ENCODE results near the gene TMEM184A.
"Not testable (repeated sequence)": the region's sequence is repeated elsewhere in the genome, so short reads cannot be mapped to it uniquely, and the experiment has no call there.

Gene TMEM184A

GRCh38 chr7:1523208-1523607 lies 32.8 kb downstream of the TMEM184A start:
- no peak for DNase-seq (ENCODE audit: low read depth)

GRCh38 chr7:1521456-1521855 lies 34.5 kb downstream of the TMEM184A start:
- DNase-seq (ENCODE audit: low read depth) = no peak

GRCh38 chr7:1520539-1521234 lies 35.3 kb downstream of the TMEM184A start:
- DNase-seq (ENCODE audit: low read depth) = peak; percentile 94

- DNase-seq (ENCODE audit: low read depth) = not testable (repeated sequence)
These were observed 36.6 kb downstream of the TMEM184A start for GRCh38 chr7:1519322-1519922.

- DNase-seq (ENCODE audit: low read depth) = no peak
These were observed 39.3 kb downstream of the TMEM184A start for GRCh38 chr7:1516586-1517251.

- not testable (repeated sequence) for DNase-seq (ENCODE audit: low read depth)
These were observed 40.5 kb downstream of the TMEM184A start for GRCh38 chr7:1515509-1515967.

- DNase-seq (ENCODE audit: low read depth) = no peak
These were observed 41.0 kb downstream of the TMEM184A start for GRCh38 chr7:1514995-1515401.

GRCh38 chr7:1514407-1514806 lies 41.6 kb downstream of the TMEM184A start:
- DNase-seq (ENCODE audit: low read depth) = no peak

GRCh38 chr7:1513657-1514095 lies 42.3 kb downstream of the TMEM184A start:
- DNase-seq (ENCODE audit: low read depth) = no peak

- peak; percentile 85 for DNase-seq (ENCODE audit: low read depth)
These were observed 43.0 kb downstream of the TMEM184A start for GRCh38 chr7:1512781-1513656.

- no peak for DNase-seq (ENCODE audit: low read depth)
These were observed 44.3 kb downstream of the TMEM184A start for GRCh38 chr7:1511444-1512422.

GRCh38 chr7:1510780-1511154 lies 45.2 kb downstream of the TMEM184A start:
- DNase-seq (ENCODE audit: low read depth) = no peak

GRCh38 chr7:1509226-1509625 lies 46.8 kb downstream of the TMEM184A start:
- DNase-seq (ENCODE audit: low read depth) = no peak

GRCh38 chr7:1508277-1508758 lies 47.7 kb downstream of the TMEM184A start:
- no peak for DNase-seq (ENCODE audit: low read depth)

- DNase-seq (ENCODE audit: low read depth) = no peak
These were observed 50.1 kb downstream of the TMEM184A start for GRCh38 chr7:1505731-1506550.

- DNase-seq (ENCODE audit: low read depth) = peak; percentile 88
These were observed 51.9 kb downstream of the TMEM184A start, which contains the start of gene INTS1 for GRCh38 chr7:1503816-1504775. Gene INTS1, minus strand, starts transcription at chr7:1504389. Its CDS starts 429 bp downstream, at chr7:1503960.

- no peak for DNase-seq (ENCODE audit: low read depth)
These were observed 52.6 kb downstream of the TMEM184A start for GRCh38 chr7:1503390-1503789.

- no peak for DNase-seq (ENCODE audit: low read depth)
These were observed 53.2 kb downstream of the TMEM184A start for GRCh38 chr7:1502845-1503244.

Data from fibroblast of gingiva (primary cell).